DND-41 (cell line): ENCODE measurements around the gene ERBB4.

ENCODE experiments used
- ATAC-seq: fragments of 200-7000 bp; cut with Tn5 transposase; 3 replicates; pipeline ENCODE4 v1.9.1; 2021; ENCODE audit warnings: low read depth; ENCODE audit not compliant: insufficient read depth
- DNase-seq: peaks from one replicate; pipeline ENCODE4 v3.0.0-alpha.2; 2020
- H2AFZ ChIP-seq: 2 replicates; pipeline ENCODE4 v1.6.0; 2012; ENCODE audit warnings: low read depth, low read length
- H3K27ac ChIP-seq: 2 replicates; pipeline ENCODE4 v1.5.1; 2012; ENCODE audit warnings: low read length, inconsistent platforms
- H3K27me3 ChIP-seq: fragments of 200-600 bp; sonication (generic); 2 replicates; pipeline ENCODE4 v1.6.0; 2012; ENCODE audit warnings: low read length, mild to moderate bottlenecking, inconsistent platforms; ENCODE audit not compliant: insufficient read depth, poor library complexity
- H3K36me3 ChIP-seq: 2 replicates; pipeline ENCODE4 v1.5.1; 2012; ENCODE audit warnings: low read length, inconsistent platforms; ENCODE audit not compliant: insufficient read depth
- H3K4me1 ChIP-seq: 2 replicates; pipeline ENCODE4 v1.5.1; 2012; ENCODE audit warnings: mild to moderate bottlenecking, low read length; ENCODE audit not compliant: insufficient read depth
- H3K4me2 ChIP-seq: 2 replicates; pipeline ENCODE4 v1.6.0; 2012; ENCODE audit warnings: mild to moderate bottlenecking, moderate library complexity, low read length, inconsistent platforms; ENCODE audit not compliant: insufficient read depth
- H3K4me3 ChIP-seq, 2 experiments: fragments of 200-600 bp in 1 of 2; shearing (Covaris generic) in 1 of 2; 2 replicates each; pipeline ENCODE4 v1.5.1; 2012 to 2016; ENCODE audit warnings: inconsistent platforms in 2 of 2, low read length in 2 of 2, mild to moderate bottlenecking in 2 of 2, low read depth in 1 of 2, moderate library complexity in 1 of 2
- H3K79me2 ChIP-seq: 2 replicates; pipeline ENCODE4 v1.6.0; 2012; ENCODE audit warnings: low read length, inconsistent platforms; ENCODE audit not compliant: insufficient read depth
- H3K9ac ChIP-seq: 2 replicates; pipeline ENCODE4 v1.6.0; 2012; ENCODE audit warnings: low read depth, mild to moderate bottlenecking, inconsistent platforms, low read length, moderate library complexity
- H3K9me3 ChIP-seq: 2 replicates; pipeline ENCODE4 v1.5.1; 2012; ENCODE audit warnings: low read length, moderate library complexity, mild to moderate bottlenecking, inconsistent platforms; ENCODE audit not compliant: insufficient read depth, severe bottlenecking
- H4K20me1 ChIP-seq: 2 replicates; pipeline ENCODE4 v1.6.0; 2012; ENCODE audit warnings: low read length; ENCODE audit not compliant: insufficient read depth
- CTCF ChIP-seq: IDR thresholded peaks from 2 replicates; pipeline ENCODE4 v1.5.1; 2012; ENCODE audit warnings: borderline replicate concordance, low read length, moderate library complexity, mild to moderate bottlenecking; ENCODE audit not compliant: poor library complexity, severe bottlenecking; ENCODE audit errors: extremely low read depth
- EZH2 ChIP-seq: IDR thresholded peaks from 3 replicates; pipeline ENCODE4 v1.6.1; 2012; ENCODE audit warnings: borderline replicate concordance, low read depth, mild to moderate bottlenecking, moderate library complexity, low read length, inconsistent platforms; ENCODE audit not compliant: severe bottlenecking

ERBB4 gene

GRCh38 chr2:212328712-212329496, 209.7 kb downstream of the ERBB4 start:
- Histone ChIP-seq H3K79me2 (no peaks in the 10 kb centered on the region), H3K9ac (no peak overlapping the region), H3K36me3 (no peaks in the 10 kb centered on the region), H4K20me1 (no peaks in the 10 kb centered on the region), H3K4me2 (no peak overlapping the region), H3K4me3 (no peak overlapping the region), H3K27me3 (no peaks in the 10 kb centered on the region), H3K9me3 (no peaks in the 10 kb centered on the region), H3K27ac (no peak overlapping the region), H3K4me1 (no peaks in the 10 kb centered on the region), H2AFZ (no peak overlapping the region)
- ATAC-seq (no peak), DNase-seq (no peak)
- TF ChIP-seq EZH2 (no peak), CTCF (no peak)

- Histone ChIP-seq H3K4me1 (no peaks in the 10 kb centered on the region), H3K4me2 (no peak overlapping the region), H3K79me2 (no peaks in the 10 kb centered on the region), H3K27me3 (no peaks in the 10 kb centered on the region), H2AFZ (no peak overlapping the region), H4K20me1 (no peaks in the 10 kb centered on the region), H3K27ac (no peak overlapping the region), H3K4me3 (no peak overlapping the region), H3K36me3 (no peaks in the 10 kb centered on the region), H3K9ac (no peak overlapping the region), H3K9me3 (no peaks in the 10 kb centered on the region)
- no peak for ATAC-seq
- TF ChIP-seq CTCF (no peak), EZH2 (no peak)
- DNase-seq = no peak
Measured at GRCh38 chr2:212328136-212328535, 210.5 kb downstream of the ERBB4 start.

GRCh38 chr2:212327171-212327809, 211.3 kb downstream of the ERBB4 start:
- Histone ChIP-seq H3K79me2 (no peaks in the 10 kb centered on the region), H3K27ac (no peak overlapping the region), H3K9me3 (no peaks in the 10 kb centered on the region), H4K20me1 (no peaks in the 10 kb centered on the region), H3K27me3 (no peaks in the 10 kb centered on the region), H3K9ac (no peak overlapping the region), H3K4me1 (no peaks in the 10 kb centered on the region), H3K4me2 (no peak overlapping the region), H3K36me3 (no peaks in the 10 kb centered on the region), H3K4me3 (no peak overlapping the region), H2AFZ (no peak overlapping the region)
- DNase-seq (no peak), ATAC-seq (no peak)
- TF ChIP-seq EZH2 = no peak
- TF ChIP-seq CTCF = no peak
